Nephron progenitor cell (in vitro differentiated cells): Measurements from ENCODE around the gene ZNF692.

ENCODE experiments used
- DNase-seq: peaks from one replicate; pipeline ENCODE4 v3.0.0; 2021
- H3K27ac Mint-ChIP-seq: 2 replicates; pipeline ENCODE4 v1.8.0; 2021; ENCODE audit warnings: mild to moderate bottlenecking, moderate library complexity, mixed read lengths
- H3K27me3 Mint-ChIP-seq: 2 replicates; pipeline ENCODE4 v1.8.0; 2021; ENCODE audit warnings: mild to moderate bottlenecking, low read depth, mixed read lengths; ENCODE audit not compliant: poor library complexity
- H3K36me3 Mint-ChIP-seq: 2 replicates; pipeline ENCODE4 v1.8.0; 2021; ENCODE audit warnings: low read depth, mixed read lengths
- H3K4me1 Mint-ChIP-seq: 2 replicates; pipeline ENCODE4 v1.8.0; 2021; ENCODE audit warnings: mixed read lengths
- H3K4me3 Mint-ChIP-seq: 2 replicates; pipeline ENCODE4 v1.8.0; 2021; ENCODE audit warnings: mild to moderate bottlenecking, moderate library complexity, mixed read lengths
- H3K9me3 Mint-ChIP-seq: 2 replicates; pipeline ENCODE4 v1.8.0; 2021; ENCODE audit warnings: mild to moderate bottlenecking, moderate library complexity, mixed read lengths
- TF ChIP-seq, protein P1 (sequence below): fragments of 200-600 bp; sonication (generic); IDR thresholded peaks from 2 replicates; pipeline ENCODE4 v1.5.0; 2021; ENCODE audit warnings: antibody characterized with exemption

The ZNF692 gene

DNA sequence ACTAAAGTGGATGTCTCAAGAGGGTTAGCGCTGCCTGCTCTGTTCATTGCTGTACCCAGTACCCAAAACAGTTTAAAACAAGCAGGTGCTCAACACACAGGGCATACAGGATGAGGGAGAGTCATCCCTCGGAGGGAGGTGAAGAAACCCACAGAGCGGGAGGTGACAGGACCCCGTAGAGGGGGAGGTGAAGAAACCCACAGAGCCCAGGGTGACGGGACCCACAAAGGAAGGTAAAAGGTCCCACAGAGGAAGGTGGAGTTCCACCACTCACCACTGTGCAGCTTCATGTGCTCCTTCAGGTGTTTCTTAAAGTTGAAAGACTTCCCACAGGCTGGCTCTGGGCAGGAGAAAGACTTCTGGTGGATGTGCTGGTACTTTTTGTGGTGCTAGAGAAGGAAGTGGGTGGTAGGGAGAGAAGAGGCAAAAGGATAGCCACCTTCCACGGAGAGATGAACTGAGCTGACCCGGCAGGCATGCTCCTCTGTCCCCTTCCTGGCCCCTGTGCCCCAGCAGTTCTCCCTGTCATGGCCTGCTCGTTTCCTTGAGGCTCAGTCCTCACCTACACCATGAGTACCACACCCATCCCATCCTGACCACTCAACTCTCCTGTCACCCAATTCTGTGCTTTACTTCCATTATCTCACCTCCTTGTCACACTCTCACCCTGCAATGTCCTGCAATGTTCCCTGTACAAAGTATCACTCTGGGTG, 5.1 kb downstream of the ZNF692 start:
- H3K4me1 Mint-ChIP-seq = peaks cover 27% of the 10 kb centered on the region
- peaks cover 4% of the 10 kb centered on the region for H3K27me3 Mint-ChIP-seq
- H3K27ac Mint-ChIP-seq = no peak overlapping the region
- H3K9me3 Mint-ChIP-seq = no peaks in the 10 kb centered on the region
- no peak overlapping the region for H3K4me3 Mint-ChIP-seq
- DNase-seq = no peak
- peaks cover 22% of the 10 kb centered on the region for H3K36me3 Mint-ChIP-seq
- TF ChIP-seq, protein P1, sequence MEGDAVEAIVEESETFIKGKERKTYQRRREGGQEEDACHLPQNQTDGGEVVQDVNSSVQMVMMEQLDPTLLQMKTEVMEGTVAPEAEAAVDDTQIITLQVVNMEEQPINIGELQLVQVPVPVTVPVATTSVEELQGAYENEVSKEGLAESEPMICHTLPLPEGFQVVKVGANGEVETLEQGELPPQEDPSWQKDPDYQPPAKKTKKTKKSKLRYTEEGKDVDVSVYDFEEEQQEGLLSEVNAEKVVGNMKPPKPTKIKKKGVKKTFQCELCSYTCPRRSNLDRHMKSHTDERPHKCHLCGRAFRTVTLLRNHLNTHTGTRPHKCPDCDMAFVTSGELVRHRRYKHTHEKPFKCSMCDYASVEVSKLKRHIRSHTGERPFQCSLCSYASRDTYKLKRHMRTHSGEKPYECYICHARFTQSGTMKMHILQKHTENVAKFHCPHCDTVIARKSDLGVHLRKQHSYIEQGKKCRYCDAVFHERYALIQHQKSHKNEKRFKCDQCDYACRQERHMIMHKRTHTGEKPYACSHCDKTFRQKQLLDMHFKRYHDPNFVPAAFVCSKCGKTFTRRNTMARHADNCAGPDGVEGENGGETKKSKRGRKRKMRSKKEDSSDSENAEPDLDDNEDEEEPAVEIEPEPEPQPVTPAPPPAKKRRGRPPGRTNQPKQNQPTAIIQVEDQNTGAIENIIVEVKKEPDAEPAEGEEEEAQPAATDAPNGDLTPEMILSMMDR = no peak

DNA sequence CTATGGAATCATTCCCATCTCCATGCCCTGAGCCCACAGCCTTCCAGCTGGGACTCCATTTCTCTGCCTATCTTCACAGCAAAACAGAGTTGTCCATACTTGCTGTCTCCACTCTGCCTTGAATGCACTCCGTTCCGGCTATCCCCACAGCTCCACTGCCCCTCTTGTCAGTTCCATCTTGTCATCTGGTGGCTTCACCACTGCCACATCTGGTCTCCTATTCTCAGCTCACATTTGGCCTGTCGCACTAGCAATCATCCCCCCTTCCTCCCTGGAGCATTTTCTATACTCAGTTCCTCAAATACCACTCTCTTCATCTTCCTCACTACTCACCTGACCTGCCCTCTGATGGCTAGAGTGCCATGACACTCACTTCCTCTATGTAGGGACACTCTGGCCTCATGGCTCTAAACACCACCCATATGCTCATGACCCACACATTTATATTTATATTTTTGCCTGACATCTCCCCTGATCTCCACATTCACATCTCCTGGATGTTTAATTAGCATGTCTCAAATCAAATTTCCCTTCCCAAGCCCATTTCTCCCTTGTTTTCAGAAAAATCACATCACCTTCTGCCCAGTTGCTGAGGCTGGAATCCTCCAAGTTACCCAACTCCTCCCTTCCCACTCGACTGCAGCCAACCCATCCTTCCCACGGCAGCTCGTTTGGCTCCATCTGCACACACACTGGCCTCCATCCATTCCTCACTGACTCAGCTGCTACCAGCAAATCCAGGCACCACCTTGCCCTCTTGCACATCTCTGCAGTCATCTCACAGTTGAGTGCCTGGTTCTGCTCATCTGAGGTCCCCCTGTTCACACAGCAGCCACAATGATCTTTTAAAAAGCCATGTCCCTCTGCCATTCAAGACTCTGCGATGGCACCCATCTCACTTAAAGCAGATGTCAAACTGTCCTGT, 6.1 kb downstream of the ZNF692 start:
- Mint-ChIP-seq H3K4me1 (peaks cover 19% of the 10 kb centered on the region), H3K27me3 (no peaks in the 10 kb centered on the region), H3K36me3 (peaks cover 27% of the 10 kb centered on the region), H3K9me3 (no peaks in the 10 kb centered on the region), H3K4me3 (no peak overlapping the region), H3K27ac (no peak overlapping the region)
- TF ChIP-seq, protein P1 = no peak
- DNase-seq = no peak

DNA sequence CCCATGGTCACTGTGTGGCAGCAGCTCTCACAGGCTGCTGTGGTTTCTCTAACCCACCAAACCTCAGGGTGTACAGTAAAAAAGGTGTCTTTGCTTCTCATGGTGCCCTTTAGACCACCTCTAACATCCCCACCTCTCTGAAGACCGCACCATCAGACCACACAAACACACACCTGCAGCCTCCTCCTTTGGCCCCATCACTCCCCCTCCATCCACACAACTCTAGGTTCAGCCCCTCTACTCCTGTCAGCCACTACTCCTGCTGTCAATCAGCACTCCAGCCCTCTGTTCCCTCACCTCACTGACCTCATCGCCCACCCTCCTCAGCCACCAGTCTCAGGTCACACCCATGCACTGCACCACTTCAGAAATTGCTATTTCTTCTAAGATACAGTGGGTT, 7.5 kb downstream of the ZNF692 start:
- H3K4me3 Mint-ChIP-seq = no peak overlapping the region
- no peak for DNase-seq
- H3K27me3 Mint-ChIP-seq = no peaks in the 10 kb centered on the region
- H3K36me3 Mint-ChIP-seq = peaks cover 26% of the 10 kb centered on the region
- no peak overlapping the region for H3K27ac Mint-ChIP-seq
- no peaks in the 10 kb centered on the region for H3K9me3 Mint-ChIP-seq
- H3K4me1 Mint-ChIP-seq = peaks cover 5% of the 10 kb centered on the region
- TF ChIP-seq, protein P1 = no peak

DNA sequence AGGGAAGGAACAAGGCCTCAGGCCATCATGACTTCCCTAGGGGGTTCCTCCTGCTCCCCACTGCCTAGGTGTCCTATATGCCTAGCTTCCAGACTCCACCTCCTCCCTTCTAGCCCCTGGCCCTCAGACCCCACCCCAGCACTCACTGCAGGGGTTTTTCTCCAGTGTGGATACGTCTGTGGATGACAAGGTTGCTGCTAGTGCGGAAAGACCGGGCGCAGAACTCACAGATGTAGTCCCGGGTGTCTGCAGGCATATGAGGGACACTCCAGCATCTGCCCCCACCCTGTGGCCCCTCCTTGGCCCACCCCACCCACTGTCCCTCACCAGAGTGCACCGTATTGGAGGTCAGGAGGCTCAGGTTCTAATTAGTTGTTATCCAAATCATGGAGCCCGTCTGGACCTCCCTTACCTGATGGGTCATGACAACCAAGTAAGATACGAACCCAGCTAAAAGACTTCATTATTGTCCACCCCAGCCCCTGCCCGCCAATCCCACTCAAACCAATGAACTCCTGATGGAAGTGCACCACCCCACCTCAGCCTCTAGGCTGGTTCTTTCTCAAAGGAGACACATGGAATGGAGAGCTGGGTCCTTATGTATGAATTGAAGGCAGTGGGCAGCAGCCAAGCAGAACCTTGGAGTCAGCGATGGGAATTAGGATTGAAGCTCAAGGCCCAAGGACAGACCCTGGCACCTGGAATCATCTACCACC, 8.2 kb downstream of the ZNF692 start:
- peaks cover 23% of the 10 kb centered on the region for H3K36me3 Mint-ChIP-seq
- TF ChIP-seq, protein P1 = no peak
- no peak for DNase-seq
- H3K27me3 Mint-ChIP-seq = no peaks in the 10 kb centered on the region
- H3K27ac Mint-ChIP-seq = no peak overlapping the region
- H3K9me3 Mint-ChIP-seq = no peaks in the 10 kb centered on the region
- no peak overlapping the region for H3K4me3 Mint-ChIP-seq
- no peaks in the 10 kb centered on the region for H3K4me1 Mint-ChIP-seq

DNA sequence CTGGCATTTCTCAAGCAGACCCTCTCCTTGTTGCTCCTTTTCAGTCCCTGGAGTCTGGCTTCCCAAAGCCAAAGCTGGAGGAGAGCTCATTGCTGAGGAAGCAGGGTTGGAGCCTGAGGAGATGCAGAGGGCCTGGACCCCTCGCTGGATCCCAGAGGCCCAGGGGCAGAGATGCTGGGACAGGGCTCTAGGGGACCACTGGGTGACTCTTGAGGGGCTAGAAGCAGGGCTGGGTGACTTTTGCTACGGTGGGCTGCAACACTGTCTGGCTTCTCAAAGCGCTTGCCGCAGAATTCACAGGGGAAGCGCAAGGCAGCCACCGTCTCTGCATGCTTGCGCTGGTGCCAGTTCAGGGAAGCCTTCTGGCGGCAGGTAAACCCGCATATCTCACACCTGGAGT, 8.8 kb downstream of the ZNF692 start:
- Mint-ChIP-seq H3K4me3 (no peak overlapping the region), H3K4me1 (no peaks in the 10 kb centered on the region), H3K27me3 (no peaks in the 10 kb centered on the region), H3K9me3 (no peaks in the 10 kb centered on the region), H3K36me3 (peaks cover 21% of the 10 kb centered on the region), H3K27ac (peak overlapping the region; percentile 97)
- DNase-seq = no peak
- TF ChIP-seq, protein P1 = no peak
